NOMO-1 treated with DMSO at 0.1 percent for 48 hours (cell line): ENCODE measurements around the gene GDF7.

Experiments used
- DNase-seq: peaks from one replicate; lab custom pipeline; 2025; ENCODE audit not compliant: unreplicated experiment; lab: John Stamatoyannopoulos, UW

The GDF7 gene

DNA sequence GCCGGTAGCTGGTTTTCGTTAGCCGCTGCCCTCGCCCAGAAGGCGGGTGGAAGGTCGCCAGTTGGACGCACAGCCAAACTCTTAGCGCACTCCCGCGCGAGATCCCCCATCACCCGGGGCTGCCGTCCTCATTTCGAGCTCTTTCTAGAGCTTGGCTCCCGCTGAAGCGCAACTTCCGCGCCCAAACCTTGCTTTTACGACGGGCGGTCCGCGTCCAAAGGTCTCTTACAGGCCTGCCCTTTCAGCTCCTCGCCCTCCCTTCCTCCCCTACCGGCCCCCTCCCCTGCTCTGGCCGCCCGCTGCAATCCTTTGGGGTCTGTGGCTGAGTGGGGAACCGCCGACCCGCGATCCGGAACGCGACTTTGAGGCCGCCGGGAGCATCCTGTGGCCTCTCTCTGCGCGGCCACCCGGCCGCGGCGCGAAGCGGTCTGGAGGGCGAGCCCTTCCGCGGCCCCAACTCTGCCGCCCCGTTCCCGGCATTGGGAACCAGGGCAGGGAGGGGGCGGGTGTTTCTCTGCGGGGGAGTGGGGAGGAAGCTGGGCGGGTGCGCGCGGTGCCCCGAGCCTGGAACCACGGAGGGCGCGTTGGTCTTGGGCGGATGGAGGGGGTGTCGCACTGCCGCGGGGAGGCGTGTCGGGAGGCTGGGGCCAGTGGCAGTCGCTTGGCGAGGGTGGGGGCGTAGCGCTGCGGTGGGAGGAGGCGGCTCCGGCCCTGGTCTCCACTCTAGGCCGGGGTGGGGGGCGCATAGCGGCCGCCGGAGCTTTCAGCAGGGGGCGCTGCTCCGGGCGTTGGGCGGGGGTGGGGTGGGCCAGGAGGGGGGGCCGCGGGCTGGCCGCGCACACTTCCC, at the start of gene GDF7:
TSS of gene GDF7 (plus strand) at position 841 of the 847 bp plus-strand sequence. CDS start 96 bp downstream, outside the sequence.
- no peak for DNase-seq

DNA sequence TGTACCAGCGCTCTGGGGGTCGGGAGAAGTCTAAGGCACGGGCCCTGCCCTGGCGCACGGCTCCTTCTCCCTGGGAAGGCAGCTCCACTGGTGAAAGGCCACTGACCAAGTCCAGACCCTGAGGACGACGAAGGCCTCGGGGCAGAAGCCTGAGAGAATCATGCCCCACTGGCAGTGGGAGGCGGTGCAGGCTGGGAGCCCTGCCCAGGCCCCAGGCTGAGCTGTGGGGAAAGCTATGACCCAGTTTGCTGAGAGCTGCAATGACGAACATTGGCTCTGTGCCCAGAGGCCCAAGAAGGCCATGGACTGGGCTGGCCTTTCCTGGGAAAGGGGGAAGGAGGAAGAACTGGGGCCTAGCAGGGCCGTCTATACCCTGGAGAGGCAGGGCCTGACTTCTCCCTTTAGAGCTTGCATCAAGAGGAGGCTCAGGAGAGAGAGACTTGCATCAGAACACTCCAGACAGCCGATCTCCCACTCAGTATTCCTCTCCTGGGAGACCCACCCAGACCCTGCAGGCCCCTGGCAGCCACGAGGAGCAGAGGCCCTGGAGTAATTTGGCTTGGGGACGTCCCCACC, 49.0 kb upstream of the GDF7 start:
- no peak for DNase-seq

DNA sequence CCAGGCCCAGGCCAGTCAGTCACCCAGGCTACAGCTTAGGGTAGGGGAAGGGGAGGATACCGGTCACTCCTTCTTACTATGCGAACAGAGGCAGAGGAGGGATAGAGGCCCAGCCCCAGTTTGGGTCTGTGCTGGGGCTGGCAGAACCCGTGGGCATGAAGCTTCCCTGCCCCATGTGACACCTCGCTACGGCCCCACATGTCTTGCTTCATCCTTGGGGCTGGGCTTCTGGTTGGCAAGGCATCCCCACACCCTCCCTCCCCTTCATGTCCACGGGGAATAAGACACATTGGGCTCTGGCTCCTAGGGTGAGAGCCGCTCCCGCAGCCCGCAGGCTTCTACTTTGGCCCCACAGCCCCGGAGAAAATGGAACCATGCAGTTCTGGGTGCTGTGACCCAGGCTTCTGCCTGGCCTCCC, 48.5 kb upstream of the GDF7 start:
- no peak for DNase-seq

DNA sequence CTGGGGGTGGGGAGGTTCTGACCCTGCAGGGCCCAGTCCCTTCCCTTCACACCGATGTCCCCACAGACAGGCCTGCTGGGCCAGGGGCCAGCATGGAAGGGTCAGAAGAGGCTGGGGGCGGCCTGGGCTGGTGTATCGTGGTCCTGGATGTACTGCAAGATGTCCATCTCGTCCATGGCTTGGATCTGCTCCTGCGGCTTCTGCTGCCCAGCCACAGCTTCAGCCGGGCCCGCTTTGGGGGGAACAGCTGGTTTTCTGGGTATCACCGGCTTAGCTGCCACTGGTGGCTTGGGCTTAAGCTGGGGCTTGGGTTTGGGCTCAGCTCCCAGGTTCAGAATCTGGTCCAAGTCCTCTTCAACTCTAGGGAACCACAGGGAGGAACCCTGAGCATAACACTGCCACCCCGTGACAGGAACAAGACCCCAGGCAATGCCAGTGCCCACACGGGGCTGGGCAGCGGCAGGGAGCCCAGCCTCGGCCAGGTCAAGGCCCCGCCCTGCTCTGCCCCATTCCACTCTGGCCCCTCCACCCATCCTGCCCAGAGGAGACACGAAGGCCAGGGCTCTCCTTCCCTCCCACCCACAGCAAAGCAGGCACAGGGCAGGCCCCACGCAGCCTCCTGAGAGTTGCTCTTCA, 47.9 kb upstream of the GDF7 start:
- no peak for DNase-seq

DNA sequence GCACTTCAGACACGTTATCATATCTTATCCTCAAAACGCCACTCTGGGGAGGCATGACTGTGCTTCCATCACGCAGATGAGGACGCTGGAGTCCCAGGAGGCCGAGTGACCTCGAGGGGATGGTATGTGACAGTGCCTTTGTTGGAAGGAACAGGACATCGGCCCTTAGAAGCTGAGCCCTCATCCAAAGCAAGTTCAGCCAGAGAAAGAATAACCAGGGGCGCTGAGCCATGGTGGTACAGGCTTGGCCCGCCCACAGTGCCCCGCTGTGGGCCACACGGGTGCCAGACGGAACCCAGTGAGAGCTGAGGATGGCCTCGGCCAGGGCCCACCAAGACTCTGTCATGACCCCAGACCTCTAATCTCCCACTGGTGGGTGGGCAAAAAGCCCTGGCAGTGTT, 47.3 kb upstream of the GDF7 start:
- DNase-seq, result no peak

DNA sequence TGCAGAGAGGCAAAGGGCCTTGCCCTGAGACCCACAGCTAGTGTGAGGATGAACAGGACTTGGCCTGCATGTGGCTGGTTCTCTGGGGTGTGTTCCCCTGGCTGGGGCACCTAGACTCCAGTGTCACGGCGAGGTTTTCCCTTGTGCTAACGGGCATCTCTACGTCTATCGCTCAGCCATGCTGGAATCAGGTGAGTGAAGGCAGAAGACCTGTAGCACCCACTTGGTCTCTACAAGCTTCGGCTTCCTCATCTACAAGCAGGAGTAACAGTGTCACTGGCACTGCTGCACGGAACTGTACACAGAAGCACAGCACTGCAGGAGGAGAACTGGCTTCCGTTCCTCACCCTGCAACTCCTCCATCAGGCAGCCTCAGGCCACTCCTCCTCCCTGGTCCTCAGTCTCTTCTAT, 46.7 kb upstream of the GDF7 start:
- DNase-seq, result no peak

DNA sequence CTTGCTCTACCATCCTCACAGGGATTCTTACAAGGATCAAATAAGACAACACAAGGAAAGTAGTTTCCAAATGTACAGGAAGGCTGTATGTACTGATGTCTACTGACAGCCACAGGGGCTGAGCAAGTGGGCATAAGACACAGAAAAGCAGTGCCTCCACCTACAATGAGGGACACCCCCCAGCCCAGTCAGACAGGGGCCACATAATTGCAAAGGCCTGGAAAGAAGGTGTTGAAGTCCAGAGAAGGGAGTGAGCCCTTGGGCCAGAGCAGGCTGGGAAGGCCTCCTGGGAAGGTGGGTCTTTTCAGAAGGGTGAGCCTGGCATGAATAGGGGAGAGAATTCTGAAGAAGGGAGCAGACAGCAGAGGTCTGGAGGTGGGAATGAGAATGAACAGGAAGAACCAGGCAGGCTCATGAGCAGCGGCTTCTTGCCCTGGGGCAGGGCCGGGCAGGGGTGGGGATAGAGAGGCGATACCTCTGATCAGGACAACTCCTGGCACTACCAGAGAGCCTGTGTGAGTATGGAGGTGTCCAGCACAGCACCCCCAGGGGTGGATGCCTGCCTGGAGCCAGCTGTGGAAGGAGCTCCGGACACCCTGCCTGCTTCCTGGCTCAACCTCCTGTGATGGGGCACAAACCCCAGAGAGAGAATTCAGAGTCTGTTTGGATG, 46.1 kb upstream of the GDF7 start:
- DNase-seq, result no peak

DNA sequence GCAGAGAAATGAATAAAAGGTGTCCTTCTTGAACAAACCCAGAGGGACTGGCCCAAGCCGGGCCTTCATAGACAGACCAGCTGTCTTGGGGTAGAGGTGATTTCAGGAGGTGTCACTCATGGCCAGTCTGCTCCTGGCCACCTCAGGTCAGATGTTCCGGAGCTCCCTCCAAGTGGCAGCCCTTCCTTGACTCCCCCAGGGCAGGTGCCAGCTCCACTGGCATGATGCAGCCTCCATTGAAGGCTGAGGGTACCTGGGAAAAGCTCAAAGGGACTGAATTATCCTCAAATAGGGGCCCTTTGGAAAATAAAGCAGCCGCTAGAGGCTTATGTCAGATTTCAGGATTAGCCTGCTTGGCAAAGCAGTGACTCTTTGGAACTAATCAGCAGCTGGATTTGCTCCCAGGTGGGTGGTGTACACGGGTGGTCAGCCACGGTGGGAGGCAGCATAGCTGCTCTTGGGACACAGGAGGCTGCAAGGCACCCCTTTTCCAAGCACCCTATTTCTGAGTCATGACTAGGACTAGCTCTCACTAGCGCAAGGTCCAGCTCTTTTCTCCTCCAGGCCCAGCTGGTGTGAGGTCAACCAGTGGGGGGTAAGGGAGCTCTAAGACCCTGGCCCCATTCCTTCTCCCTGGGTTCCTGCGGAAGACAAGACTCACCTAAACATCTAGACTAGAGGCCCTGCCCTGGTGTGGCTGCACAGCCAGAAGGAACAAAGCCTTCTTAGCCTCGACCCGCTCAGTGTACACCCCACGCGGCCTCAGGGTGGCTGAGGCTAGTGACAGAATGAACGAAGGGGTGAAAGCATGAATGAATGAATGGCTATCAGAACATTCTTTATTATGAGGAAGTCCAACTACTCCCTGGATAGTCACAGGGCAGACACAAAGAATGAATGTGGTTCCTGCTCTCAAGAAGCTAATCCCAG, 45.3 kb upstream of the GDF7 start:
- DNase-seq, result no peak

DNA sequence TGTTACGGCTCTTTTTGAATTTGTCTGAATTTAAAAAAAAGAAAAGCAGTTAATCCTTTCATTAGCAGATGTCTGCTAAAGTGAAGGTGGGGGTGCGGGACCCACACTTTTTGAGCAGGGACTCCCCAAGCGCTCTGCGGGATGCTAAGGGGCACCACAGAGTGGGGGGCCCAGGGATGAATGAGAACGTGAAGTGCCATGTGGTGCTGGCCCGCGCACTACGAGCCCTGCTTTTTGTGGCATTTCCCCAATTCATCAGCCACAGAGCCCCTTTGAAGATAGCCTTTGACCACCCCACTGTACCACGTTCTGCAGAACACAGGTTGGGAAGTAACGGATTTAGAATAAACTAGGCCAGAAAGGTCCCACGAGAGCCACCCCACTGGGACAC, 44.7 kb upstream of the GDF7 start:
- no peak for DNase-seq

DNA sequence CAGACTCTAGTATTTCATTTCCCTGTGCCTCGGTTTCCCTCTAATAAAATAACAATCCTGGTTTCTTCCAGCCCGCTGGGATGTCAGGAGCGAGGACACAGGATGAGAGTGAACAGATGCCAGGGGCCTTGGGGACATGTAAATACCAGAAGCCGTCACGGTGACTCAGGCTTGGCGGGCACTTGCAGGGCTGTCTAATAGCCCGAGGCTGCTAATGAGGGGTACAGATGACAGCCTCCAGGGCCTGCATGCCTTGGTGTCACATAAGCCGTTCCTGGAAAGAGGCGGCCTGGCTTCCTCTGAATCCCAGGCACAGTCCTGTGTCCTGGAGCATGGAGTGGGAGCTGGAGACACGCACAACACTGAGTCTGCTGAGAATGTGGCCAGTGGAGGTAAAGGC, 44.2 kb upstream of the GDF7 start:
- DNase-seq, result no peak

DNA sequence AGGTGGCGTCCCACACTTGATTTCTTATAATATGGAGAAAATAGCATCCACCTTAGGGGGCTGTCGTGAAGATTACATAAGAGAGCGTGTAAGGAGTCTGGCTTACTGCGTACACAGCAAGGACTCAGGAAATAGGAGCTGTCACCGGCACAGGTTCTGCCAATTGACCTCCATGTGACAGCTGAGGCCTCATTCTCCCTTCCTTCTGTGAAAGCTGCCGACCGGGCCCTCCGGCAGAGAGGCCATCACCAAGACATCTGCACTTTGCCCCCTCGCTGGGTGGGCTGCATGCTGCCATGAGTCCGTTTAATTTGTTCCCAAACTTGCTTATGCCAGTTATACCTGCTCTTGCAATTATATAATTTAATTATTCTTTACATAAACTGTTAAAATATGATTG, 43.7 kb upstream of the GDF7 start:
- DNase-seq, result no peak

DNA sequence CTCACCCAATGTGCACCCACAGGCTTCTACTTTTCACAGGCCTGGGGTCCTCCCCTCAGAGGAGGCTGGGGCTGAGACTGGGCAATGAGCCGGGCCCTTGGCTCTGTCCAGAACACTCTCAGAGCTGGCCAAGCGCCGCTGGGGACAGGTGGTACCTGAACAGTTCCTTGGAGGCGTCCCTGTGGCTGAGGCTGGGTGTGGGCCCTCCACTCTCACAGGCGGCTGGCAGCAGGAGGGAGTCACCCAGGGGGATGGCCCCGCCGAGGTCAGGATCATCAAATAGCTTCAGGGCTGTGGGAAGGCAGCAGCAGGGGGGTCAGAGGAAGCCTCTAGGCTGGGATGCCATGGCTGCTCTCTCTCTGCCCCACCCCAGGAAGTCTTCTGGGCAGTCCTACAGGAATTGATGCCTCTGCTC, 43.2 kb upstream of the GDF7 start:
- DNase-seq, result no peak

DNA sequence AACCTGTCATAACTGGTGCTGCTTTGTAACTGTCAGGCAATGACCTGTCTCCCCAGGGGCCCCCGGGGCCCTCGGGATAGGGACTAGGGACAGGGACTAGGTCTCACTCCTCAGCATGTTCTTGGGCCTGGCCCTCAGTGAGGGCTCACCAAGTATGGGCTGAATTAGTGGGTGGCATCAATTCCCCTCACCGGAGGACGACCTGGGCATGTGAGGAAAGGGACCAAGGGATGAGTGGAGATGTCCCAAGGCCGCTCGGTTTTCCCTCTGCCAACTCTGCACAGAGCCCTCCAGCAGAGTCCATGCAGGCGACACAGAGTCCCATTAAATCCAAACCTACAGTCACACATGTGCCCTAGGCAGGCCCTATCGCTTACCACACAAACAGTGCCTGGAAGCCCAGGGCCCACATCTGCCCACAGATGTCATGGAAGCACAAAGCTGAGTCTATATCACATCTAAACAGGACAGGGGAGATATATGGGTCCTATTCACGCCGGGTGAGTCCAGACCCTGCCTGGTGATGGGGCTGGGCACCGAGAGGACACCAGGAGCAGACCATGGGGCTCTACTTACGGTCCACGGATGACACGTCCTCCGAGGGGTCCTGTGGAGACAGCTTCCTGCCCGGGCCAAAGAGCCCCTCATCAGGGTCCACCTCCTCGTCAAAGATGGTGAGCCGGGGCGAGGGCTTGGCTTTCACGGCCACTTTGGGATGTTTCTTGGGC, 42.6 kb upstream of the GDF7 start:
- DNase-seq, result no peak

DNA sequence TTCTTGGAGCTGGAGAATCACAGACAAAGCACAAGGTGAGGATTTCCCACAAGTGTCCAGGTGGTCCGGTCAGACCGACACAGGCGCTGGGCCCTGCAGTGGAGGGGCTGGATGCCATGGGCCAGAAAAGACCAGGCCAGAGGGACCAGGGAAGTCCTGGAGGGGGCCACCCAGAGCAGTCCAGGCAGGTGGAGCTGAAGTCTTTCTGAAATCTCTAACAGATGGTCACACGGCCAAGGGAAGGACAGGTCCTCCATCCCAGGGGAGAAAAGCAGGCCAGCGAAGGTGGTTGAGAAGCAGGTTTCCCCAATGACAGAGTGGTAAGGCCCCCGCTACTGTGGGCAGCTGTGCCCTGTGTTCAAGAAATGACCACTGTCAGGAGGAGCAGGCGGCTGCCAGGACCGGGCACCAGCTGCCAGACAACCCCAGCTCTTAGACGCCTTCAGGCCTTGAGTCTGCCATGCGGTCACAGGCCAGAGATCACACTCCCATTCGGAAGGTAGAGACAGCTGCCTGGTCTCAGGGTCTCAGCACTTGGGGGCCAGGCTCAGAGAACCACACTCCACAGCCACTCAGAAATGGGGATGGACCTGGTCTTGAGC, 42.0 kb upstream of the GDF7 start:
- no peak for DNase-seq

DNA sequence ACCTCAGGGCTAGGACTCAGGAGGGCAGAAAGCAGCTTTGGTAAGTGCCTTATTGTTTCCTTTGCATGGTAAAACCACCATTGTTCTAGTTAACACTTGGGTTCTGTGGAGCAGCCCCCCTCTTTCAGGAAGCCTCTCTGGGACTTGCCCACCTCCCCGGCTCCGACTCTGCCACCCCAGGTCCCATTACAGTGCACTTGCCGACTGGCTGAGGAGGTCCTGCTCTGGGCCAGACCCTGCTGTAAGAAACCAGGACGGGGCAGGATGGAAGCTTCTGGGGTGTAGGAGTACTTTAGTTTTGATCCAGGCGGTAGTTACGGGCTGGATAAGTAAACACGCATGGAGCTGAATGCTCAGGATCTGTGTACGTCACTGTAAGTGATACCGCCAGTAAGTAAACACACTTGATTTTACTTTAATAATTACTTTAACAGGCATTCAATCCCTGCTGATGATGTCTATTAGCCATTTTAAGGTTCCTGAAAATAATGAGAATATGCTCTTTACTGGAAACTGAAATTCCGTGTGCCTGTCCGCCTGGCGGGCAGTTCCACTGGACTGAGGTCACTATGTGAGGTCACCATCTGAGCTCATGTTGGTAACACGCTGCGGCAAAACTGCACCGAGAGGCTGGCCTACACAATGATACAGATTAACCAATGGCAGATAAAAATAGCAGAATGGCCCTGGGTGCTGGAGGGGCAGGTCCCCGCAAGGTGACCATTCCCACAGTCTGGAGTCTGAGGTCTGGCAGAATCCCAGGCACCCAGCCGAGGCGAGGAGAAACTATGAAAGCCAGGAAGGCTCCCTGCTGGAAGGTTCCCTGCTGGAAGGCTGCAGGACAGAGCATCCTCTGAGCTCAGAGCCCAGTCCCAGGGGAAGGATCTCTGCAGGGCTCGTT, 41.2 kb upstream of the GDF7 start:
- no peak for DNase-seq

DNA sequence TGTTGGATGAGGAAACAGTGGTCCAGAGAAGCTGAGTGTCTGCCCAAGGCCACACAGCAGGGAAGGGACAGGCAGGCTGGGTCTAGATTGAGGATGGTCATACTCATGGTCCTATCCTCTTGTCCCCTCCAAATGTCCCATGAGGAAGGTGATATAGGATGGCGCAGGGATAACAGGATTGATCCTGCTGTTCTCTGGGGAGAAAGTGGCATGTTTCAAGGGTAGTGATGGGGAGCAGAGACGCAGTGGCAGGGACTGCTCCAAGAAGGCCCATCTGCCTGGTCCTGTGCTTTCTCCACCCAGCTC, 40.6 kb upstream of the GDF7 start:
- DNase-seq, result no peak

DNA sequence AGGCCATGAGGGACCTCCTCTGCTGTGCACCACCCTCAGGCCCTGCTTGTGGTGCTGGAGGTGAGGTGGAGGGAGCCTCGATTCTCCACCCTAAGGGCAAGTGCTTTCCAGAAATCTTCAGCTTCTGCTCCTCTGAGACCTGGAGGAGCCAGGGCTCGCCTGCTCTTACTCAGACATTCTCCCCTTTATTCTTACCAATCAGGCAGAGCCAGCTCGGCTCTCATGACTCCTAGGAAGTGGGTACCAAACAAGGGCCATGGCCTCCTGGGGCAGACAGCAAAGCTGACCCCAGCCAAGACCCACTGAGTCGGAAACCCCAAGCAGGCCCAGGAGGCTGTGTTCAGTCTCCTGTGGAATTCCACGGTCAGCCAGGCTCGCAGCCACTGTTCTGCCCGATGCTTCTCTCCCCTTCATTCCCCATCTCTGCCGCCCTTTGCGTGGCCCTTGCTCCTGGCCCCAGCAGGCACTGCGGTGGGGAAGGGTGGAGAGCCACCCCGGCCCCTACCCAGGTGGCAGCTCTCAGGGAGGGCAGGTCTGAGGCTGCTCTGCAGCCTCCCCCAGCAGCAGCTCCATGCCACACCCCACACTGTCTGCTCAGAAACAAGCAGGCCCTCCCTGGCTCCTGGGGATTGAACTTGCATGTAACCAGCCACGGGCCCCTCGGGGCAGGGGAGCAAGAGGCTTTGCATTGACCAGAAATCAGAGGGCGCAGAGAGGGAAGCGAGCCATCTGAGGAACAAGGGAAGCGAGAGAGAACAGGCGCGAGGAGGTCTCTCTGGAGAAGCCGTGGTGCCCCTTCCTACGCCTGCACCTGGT, 40.0 kb upstream of the GDF7 start:
- DNase-seq, result no peak
